Activated effector memory CD4-positive, alpha-beta T cell treated with Interleukin-2 at 50 U/mL for 16 hours (primary cell): ENCODE measurements around the gene CYS1.
"Not testable (repeated sequence)": the region's sequence is repeated elsewhere in the genome, so short reads cannot be mapped to it uniquely, and the experiment has no call there.

ENCODE experiments used
- DNase-seq: peaks from one replicate; pipeline ENCODE4 v3.0.0-alpha.2; 2020

The CYS1 gene

DNA sequence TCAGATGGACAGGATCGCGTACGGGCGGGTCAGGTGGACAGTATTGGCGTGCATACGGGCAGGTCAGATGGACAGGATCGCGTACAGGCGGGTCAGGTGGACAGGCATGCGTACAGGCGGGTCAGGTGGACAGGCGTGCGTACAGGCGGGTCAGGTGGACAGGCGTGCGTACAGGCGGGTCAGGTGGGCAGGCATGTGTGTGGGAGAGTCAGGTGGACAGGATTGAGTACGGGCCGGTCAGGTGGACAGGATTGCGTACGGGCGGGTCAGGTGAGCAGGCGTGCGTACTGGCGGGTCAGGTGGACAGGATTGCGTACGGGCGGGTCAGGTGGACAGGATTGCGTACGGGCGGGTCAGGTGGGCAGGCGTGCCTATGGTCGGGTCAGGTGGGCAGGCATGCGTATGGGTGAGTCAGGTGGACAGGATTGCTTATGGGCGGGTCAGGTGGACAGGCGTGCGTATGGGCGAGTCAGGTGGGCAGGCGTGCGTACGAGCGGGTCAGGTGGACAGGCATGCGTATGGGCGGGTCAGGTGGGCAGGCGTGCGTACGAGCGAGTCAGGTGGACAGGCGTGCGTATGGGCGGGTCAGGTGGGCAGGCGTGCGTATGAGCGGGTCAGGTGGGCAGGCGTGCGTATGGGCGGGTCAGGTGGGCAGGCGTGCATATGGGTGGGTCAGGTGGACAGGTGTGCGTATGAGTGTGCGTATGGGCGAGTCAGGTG is 68.4 kb downstream of the CYS1 start:
- DNase-seq, result not testable (repeated sequence)

DNA sequence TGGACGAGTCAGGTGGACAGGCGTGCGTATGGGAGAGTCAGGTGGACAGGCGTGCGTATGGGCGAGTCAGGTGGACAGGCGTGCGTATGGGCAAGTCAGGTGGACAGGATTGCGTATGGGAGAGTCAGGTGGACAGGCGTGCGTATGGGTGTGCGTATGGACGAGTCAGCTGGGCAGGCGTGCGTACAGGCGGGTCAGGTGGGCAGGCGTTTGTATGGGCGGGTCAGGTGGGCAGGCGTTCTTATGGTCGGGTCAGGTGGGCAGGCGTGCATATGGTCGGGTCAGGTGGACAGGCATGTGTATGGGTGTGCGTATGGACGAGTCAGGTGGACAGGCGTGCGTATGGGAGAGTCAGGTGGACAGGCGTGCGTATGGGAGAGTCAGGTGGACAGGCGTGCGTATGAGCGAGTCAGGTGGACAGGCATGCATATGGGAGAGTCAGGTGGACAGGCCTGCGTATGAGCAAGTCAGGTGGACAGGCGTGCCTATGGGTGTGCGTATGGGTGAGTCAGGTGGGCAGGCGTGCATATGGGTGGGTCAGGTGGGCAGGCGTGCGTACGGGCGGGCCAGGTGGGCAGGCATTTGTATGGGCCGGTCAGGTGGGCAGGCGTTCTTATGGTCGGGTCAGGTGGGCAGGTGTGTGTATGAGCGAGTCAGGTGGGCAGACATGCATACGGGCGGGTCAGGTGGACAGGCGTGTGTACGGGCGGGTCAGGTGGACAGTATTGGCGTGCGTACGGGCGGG is 69.2 kb downstream of the CYS1 start:
- DNase-seq, result not testable (repeated sequence)

DNA sequence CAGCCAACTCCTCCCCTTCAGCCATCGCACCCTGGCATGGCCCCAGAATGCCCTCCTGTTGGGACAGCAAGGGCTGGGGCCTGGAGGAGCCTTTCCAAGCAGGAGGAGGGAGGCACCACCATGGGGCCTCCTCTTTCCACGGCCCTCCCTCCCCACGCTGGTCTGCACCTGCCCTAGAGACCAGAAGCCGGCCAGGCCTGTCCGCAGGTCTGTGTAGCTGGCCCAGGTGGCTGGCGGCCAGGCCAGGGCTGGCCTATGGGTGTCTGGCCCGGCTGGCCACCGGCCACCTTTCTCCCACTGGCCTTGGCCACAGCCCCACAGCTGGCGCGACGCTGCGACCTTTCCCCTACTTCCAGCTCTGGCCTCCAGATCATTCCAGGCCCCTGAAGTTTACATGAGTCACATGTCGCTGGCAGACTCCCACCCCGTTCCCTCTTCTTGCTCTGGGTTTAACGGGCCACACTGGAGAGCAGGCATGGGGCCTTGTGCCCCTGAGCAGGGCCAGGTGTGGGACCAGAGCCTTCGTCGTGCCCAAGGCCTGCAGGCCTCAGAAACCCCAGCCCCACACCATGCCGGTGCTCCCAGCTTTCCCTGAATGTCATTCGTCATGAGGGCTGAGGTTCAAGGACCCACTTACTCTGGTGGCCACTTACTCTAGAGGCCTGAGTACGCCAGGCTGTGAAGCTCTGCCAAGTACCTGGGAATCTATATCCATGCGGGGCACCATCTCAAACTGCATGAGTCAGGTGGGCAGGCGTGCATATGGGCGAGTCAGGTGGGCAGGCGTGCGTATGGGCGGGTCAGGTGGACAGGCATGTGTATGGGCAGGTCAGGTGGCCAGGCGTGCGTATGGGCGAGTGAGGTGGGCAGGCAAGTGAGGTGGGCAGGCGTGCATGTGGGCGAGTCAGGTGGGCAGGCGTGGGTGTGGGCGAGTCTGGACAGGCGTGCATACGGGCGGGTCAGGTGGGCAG is 70.1 kb downstream of the CYS1 start:
- DNase-seq, result no peak

DNA sequence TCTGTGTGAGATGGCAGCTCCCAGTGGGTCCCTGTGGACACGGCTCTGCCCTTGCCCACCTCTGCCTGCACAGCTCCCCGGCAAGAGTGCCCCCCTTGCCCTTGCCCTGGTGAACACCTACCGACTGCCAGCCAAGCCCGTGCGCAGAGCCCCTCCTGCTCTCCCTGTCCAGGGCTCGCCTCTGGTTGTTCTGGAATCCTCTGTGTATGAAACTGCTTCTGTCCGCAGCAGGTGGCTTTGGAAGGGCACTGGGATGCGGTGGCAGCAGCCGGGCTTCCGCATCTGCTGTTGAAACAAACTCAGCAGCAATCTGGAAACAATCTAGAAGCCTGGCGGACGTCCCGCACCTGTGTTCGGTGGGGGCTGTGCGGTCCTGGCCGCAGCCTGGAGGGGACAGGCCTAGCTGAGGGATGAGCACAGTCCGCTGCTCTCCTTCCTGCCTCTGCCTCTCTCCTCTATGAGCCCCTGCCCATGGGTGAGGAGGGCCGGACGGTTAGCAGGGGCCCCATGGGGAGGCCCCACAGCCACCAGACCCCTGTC is 70.9 kb downstream of the CYS1 start:
- DNase-seq, result no peak

DNA sequence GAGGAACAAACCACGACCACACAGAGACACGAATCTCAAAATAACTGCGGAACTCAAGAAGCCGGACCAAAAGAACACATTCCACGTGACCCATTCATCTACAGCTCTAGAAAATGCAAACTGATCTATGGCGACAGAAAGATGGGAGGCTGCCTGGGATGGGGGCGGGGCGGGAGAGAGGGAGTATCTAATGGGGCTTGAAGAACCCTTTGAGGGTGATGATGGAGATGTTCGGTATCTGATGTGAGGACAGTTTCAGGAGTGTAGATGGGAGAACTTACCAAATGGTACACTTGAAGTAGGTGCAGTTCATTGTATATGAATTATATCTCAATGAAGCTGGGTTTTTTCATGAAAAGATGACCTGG is 71.4 kb downstream of the CYS1 start:
- DNase-seq, result no peak

DNA sequence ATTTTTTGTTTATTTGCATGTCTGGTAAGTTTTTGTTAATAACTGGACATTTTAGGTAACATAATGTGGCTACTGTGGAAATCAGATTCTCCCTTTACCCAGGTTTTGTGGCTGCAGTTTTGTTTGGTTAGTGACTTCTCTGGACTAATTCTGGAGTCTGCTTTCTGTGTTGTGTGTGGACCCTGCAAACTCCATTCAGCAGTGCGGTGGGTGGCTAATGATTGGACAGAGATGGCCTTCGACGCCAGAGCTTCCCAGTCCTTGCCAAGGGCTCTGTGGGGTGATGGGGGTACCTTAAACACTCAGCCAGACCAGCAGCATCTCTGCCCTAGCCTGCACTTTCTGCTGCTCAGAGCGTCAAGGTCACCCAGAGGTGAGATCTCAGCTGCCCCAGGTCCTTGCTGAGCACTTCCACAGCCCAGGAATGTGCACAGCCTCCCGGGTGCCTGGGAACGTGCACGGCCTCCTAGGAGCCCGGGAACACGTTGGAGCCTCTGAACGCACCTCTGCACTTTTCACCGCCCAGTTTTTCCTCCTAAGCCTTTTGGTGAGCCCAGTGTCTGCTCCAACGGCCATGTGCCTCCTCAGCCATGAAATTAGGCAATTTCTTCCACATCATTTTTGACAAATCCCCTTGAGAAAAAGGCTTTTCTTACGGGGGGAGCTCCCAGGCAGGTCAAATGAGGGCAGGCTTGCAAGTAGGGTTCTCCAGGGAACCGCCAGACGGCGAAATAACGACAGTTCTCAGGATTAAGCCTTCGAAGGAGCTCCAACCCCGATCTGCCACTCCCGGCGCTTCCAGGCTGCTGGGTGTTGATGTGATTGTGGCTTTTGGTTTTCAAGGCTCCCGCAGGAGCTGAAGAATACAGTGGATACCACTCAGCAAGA is 72.0 kb downstream of the CYS1 start:
- no peak for DNase-seq

DNA sequence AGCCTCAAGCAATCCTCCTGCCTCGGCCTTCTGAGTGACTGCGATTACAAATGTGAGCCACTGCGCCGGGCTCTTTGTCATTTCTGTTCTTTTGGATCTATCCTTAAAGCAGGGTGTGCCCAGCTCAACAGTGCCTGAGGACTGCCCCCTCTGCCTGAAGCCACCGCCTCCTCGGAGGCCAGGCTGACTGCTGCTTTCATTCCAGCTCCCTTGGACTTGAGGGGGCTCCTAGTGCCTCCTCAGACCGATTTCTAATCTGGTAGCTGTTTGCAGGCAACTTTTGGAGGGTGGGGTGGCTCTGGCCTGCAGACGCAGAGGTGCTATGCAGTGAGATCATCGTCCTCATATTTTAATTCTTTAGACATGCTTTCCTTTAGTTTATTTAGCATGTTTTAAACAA is 72.8 kb downstream of the CYS1 start:
- no peak for DNase-seq
